T-helper 9 cell (primary cell): ENCODE data around the gene DGUOK.
"Not testable (repeated sequence)": the region's sequence is repeated elsewhere in the genome, so short reads cannot be mapped to it uniquely, and the experiment has no call there.

Experiments used
- DNase-seq: peaks from one replicate; pipeline ENCODE4 v3.0.0-alpha.2; 2020

DGUOK gene

DNA sequence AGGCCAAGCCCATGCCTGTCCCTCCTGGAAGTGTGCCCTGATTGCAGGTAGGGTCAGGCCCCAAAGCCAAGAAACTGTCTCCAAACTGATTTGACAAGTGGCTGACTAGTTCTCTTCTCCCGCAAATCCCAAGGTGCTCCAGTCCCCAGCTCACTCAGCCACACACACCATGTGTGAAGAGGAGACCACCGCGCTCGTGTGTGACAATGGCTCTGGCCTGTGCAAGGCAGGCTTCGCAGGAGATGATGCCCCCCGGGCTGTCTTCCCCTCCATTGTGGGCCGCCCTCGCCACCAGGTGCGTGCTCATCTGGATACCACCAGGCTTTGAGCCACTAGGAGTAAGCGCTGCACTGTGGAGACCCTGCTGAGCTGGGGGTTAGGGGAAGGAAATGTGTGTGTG lies 25.5 kb upstream of the DGUOK start:
- no peak for DNase-seq

DNA sequence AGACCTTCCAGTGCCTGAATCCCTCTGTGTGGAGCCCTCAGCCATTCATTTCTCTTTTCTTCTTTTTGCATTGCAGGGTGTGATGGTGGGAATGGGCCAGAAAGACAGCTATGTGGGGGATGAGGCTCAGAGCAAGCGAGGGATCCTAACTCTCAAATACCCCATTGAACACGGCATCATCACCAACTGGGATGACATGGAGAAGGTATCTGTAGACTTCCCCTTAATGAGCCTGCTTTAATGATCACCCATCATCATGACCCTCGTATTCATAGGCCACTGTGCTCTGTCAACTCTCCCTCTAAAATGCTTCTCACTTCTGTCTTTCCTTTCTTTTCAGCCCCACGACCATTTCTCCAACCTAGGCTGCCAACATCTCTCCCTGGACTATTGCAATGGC lies 24.4 kb upstream of the DGUOK start:
- no peak for DNase-seq

DNA sequence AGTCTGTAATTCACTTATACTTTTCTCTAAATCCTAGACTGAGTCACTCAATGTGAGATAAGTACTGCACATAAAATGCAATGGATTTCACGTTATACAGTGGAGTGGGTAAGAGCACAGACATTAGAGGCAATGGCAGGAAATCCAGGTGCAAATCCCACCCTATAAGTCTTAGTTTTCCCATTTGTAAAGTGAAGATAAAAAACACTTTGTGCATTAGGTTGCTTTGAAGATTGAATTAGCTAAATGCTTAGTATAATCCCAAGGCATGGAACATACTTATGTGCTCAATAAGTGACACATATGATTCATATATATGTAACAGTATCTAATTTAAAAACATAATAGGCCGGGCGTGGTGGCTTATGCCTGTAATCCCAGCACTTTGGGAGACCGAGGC lies 23.4 kb upstream of the DGUOK start:
- no peak for DNase-seq

DNA sequence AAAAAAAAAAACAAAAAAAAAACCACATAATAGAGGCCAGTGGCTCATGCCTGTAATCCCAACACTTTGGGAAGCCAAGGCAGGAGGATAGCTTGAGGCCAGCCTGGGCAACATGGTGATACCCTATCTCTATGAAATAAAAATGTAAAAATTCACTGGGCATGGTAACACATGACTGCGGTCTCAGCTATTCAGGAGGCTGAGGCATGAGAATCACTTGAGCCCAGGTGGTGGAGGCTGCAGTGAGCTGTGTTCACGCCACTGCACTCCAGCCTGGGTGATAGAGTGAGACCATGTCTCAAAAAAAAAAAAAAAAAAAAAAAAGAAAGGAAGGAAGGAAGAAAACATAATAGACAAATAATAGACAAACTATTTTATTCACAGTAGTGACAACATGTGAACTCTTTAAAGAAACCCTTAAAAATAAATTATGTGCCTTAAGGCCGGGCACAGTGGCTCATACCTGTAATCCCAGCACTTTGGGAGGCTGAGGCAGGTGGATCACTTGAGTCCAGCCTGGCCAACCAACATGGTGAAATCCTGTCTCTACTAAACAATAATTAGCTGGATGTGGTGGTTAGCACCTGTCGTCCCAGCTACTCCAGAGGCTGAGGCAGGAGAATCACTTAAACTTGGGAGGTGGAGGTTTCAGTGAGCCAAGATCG lies 22.6 kb upstream of the DGUOK start:
- DNase-seq, result not testable (repeated sequence)

DNA sequence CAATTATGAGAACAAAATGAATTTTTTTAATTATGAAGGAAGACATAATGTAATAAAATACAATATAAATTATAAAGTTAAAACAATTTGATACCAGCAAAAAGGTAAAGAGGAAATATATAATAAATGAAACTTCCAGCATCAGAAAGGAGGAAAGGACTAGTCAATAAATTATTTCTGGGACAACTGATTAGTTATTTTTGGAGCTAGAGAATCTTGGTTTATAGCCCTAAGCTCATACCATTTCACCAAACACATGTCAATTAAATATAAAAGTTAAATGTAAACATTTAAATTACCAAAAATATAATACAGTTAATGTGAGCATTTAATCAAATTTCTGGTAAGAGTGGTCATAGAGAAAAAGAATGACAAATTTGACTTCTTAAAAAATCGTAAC lies 21.7 kb upstream of the DGUOK start:
- DNase-seq, result no peak

DNA sequence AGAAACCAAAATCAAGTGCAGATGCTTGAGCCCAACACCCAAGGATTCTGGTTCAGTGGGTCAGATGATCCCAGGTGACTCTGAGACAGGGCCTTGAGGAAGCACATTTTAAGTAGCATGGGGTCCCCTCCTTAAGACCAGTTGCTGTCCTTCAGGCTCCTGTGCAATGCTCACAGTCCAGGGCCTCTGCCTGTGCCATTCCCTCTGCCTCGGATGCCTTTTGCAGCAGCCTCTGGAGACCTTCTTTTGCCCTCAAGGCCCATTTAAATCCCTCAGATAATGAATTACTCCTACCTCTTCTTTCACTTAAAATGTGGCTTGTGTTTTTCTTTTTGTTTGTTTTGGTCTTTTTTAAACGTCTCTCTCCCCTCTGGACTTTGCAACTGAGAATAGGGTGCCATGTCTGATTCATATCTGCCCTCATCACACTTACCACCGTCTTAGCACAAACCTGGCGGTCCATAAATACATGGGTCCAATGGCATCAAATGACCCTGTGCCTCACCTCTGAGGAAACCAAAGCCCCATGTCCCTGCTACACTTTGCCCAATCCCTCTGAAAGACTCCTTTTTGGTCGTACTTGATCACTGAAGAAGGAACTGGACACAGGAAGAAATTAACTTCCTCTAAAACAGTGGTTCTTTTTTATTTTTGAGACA lies 19.7 kb upstream of the DGUOK start:
- DNase-seq, result no peak

DNA sequence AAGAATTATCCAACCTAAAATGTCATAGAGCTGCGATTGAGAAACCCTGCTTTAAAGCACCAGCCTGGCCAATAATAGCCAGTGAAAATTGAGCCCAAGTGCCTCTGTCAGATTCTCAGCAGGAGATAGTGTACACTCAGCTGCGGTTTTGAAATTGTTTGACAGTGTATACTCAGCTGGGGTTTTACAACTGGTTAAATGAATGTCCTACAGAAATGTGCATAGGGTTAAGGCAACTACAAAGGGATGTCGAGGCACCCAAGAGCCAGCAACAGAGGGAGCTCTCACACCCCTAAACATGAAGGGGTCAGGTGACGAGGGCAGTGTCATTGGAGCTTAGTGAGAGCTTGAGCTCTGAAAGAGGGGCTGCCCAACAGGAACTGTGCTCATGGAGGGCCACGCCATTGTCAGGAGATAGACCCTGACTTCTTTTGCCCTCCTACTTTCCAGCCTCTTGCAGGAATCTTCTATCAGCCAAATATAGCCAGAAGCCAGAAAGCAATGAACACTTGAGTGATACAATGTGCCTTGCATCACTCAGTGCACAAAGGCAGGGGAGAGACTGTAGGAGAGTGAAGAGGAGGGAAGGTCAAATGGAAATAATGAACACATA lies 18.7 kb upstream of the DGUOK start:
- DNase-seq, result peak; percentile 9

DNA sequence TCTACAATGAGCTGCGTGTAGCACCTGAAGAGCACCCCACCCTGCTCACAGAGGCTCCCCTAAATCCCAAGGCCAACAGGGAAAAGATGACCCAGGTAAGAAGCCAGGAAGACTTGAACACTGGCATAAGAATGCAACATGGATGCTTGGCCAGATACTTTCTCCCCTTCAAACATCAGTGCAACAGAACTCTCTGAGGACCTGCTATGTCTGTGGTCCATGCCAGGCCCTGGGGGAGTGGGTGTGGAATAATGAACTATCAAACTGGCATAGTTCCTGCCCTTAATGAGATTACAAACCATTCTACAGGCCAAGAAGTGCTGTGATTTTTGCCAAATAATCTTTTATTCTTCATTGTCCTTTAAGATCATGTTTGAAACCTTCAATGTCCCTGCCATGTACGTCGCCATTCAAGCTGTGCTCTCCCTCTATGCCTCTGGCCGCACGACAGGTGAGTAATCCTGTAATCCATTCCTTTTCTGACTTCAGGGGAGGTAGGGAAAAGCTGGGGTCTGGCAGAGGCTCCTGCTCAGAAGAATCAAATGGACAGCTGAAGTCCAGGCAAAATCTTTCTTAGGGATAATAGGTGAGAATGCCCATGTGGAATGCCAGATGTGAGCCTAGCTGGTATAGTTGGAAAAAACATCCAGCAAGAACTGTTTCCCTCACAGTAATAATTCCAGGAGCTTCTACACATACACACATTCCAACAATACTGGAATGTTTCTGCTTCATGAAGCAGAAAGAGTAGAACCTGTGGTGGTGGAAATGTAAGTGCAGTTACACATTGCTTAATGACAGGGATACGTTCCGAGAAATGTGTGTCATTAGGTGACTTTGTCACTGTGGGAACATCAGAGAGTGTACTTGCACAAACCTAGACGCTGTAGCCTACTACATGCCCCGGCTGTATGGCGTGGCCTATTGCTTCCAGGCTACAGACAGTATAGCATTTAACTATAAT lies 17.7 kb upstream of the DGUOK start:
- no peak for DNase-seq

DNA sequence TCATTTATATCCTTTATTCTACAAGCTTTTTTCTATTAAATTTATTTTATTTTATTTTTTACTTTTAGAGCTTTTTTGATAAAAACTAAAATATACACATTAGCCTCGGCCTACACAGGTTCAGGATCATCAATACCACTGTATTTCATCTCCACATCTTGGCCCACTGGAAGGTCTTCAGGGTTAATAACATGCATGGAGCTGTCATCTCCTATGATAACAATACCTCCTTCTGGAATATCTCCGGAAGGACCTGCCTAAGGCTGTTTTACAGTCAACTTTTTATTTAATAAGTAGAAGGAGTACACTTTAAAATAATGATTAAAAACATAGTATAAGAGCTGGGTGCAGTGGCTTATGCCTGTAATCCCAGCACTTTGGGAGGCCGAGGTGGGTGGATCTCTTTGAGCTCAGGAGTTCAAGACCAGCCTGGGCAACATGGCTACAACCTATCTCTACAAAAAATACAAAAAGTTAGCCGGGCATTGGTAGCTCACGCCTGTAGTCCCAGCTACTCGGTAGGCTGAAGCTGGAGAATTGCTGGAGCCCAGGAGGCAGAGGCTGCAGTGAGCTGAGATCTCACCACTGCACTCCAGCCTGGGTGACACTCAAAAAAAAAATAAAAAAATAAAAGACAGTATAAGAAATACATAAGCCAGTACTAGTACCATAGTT lies 15.7 kb upstream of the DGUOK start:
- DNase-seq, result no peak

DNA sequence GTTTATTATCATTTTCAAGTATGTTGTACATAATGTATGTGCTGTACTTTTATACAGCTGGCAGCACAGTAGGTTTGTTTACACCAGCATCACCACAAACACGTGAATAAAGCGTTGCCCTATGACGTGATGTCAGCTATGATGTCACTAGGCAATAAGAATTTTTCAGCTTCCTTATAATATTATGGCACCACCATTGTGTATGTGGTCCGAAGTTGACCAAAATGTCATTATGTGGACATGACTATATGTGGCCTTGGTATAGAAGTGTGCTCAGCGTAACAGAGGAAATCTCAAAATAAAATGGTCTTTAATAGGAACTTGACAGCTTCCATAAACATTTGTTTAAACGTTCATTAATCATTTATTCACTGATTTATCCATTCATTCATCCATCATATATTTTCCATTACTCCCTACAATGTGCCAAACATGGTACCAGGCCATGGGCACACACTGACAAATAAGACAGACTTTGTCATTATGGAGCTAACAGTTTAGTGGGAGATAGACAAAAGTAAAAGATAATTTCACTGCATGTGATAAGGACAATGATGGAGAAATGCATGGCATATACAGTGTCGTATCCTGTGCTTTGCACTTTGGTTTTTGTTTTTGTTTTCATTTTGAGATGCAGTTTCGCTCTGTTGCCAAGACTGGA lies 15.0 kb upstream of the DGUOK start:
- DNase-seq, result no peak

DNA sequence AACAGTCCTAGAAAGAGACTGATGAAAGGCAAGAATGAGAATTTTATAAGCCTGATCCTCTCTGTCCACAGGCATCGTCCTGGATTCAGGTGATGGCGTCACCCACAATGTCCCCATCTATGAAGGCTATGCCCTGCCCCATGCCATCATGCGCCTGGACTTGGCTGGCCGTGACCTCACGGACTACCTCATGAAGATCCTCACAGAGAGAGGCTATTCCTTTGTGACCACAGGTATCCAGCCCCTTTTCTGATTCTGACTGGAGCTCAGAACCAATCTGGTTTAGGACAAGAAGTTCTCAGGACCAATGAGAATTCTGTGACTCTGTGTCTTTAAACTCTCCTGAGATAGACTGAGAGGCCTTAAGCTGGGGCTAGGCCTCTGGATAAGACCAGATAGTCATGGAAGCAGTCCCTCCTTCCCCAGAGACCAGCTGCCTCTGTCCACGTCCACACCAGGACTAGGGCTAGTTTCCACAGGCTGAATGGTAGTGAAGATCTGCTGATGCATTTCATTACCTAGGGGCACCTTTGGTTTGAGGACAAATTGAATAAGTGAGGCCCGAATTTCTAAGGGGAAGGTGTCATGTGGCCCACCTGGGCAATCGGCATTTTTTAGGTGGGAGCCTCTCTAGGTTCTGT lies 13.1 kb upstream of the DGUOK start:
- DNase-seq, result no peak

DNA sequence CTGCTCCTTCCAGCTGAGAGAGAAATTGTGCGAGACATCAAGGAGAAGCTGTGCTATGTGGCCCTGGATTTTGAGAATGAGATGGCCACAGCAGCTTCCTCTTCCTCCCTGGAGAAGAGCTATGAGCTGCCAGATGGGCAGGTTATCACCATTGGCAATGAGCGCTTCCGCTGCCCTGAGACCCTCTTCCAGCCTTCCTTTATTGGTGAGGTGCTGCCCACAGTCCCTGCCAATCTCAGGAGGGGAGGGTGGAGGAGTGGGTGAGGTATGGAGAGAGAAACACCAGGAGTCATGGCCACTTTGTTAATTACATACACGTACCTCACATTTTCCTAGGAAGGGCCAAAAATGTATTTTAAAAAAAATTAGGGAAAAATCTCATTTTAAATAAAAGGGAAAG lies 12.0 kb upstream of the DGUOK start:
- DNase-seq, result no peak

DNA sequence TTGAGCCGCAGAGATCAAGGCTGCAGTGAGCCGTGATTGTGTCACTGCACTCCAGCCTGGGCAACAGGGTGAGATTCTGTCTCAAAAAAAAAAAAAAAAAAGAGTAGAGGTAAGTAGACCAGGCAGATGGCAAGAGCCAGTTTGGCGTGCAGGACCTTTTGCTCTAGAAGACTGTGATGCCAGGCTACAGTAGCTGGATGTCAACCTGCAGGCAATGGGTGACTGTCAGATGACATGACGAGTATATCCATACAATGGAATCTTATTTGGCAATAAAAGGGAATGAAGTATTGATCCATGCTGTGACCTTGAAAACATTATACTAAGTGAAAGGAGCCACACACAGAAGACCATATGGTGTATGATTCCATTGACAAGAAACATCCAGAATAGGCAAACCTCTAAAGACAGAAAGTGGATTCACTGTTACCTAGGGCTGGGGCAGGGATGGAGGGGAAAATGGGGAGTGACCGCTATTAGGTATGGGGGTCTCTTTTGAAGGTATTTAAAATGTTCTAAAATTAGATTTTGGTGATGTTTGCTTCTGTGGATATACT lies 11.2 kb upstream of the DGUOK start:
- DNase-seq, result no peak

DNA sequence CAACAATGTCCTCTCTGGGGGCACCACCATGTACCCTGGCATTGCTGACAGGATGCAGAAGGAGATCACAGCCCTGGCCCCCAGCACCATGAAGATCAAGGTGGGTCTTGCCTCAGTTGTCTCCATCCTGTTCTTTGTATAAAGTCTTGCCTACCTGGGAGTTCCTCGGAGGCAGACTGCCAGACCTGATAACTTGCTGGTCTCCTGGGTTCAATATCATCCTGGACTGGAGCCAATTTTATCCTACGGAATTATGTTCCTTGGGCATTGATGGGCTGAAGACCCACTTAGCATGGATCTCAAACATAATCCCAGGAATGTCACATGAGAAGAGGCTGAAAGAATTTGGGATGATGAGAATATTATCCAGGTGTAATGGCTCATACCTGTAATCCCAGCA lies 10.0 kb upstream of the DGUOK start:
- no peak for DNase-seq

DNA sequence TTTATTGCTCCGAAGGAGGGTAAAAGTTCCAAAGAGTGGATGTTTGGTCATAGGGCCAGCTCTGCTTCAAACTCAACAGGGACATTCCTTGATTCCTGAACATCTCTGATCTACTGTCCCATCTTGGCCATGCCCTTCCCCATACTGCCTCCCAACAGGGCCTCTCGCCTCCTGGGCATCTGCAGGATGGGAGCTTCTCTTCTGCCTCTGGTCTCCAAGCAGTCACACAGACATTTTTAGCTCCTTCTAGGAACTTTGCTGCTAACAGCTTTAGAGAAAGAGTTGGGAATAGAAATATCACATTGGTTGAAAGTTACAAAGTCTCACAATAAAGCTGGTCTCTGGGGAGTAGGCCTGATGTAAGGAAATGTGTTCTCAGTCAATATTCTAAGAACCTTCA lies 9.4 kb upstream of the DGUOK start:
- no peak for DNase-seq

DNA sequence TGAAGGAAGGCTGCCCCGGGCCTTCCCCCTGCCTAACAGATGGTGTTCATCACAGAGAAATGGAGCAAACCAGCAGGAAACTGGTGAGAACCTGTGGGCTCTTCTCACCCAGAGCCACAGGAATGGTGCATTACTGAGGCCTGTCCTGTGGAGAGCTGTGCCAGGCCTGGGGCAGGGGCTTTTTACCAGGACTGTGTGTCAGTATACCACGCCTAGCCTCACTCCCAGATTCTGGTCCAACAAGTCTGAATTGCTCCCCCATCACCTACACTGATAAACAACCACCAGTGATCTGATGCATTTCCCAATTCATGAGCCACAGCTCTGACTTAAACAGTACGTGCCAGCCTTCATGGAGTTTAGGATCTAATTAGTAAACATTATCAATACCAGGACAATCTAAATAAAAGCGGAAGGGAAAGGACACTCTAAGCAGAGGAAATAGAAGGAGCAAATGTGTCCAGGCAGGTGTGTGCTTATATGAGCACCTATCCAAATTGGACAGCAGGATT lies 8.9 kb upstream of the DGUOK start:
- DNase-seq, result no peak

DNA sequence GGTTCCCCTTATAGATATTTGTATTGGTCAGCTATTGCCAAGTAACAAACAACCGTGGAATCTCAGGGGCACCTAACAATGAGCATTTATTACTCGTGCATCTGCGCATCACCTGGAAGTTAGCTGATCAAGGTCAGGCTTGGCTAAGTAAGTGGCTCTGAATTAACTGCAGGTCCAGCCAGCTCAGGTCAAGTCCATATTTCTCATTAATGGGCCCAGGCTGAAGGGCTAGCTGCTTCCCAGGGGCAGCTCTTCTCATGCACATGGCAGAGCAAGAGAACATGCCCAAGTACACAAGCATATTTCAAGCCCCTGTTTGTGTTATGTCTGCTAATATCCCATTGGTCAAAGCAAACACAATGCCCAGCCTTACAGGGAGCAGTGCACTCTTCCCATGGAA lies 7.8 kb upstream of the DGUOK start:
- no peak for DNase-seq

DNA sequence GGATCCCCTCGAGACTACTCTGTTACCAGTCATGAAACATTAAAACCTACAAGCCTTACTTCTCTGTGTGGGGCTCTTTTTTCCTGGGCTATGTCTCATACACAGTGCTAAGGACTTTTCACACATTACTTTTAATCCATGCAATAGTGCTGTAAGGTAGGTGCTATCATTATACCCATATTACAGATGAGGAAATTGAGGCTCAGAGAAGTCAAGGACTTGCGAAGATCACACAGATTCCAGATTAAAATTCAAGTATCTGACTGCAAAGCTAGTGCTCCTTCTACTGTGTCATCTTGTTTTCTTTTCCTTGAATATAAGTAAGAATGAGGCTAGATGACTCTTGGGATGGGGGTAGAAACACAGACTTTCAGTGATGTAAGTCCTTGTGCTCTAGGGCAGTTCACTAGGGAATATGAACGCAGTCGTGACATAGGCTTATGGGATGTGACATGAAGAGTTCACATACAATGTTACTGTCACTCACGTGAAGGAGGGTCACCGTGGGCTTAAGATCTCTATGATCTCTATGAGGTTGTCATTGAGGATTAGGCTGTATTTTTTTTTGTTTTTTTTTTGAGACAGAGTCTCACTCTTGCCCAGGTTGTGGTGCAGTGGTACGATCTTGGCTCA lies 7.0 kb upstream of the DGUOK start:
- DNase-seq, result no peak

DNA sequence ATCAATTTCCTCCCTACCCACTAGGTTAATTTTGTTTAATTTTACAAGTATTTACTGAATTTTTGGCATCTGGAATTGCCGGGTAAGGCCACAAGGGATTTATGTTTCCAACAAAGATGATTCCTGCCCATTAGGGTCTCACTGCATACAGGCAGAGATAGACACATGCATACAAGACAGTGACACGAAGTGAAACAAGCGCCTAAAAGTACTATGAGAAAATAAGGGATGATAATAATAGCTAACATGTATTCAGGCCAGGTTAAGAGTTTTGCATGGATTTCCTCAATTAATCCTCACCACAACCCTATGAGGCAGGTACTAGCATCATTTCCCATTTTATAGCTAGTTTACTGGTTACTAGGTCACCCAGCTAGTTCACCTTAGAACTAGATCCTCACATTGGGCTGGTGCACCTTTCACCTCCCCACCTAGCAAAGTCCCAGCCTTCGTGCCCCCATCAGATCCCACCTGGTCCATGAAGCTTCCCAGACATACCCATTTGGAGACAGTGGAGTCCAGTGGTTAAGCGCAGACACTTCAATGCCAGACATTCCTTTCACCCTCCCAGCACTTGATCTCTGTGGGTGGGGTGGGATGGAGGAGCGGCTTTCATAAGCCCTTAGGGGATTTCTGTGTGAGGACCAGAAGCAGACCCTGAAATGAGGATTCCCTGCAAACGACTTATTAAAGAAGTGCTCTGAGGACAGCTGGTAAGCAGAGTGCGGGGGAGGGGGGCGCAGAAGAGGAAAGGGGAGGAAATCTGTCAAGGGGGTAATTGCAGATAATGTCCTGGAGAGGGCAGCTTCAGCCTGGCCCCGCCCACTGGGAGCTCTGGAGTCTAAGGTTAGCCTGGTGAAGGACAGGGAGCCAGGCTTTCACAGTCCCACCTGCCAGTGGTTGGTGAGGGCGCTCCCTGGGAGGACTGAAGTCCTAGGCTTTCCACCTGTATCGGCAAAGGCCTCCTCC lies 5.8 kb upstream of the DGUOK start:
- peak; percentile 17 for DNase-seq
